Measurements from ENCODE around the gene CAT. TPM values are rescaled to one million over a fixed set of nuclear protein-coding genes. Genes with fewer than 3 reads are reported as not detected.

The CAT gene
- total RNA-seq, 1 donor from 2014 or later: 108 TPM

- DNase-seq (ENCODE audit: extremely low spot score in 2 of 2): no peak
- Histone ChIP-seq H3K27ac (no peak overlapping the region), H3K9me3 (no peaks in the 10 kb centered on the region), H3K4me3 (no peak overlapping the region), H3K4me1 (no peaks in the 10 kb centered on the region), H3K27me3 (no peaks in the 10 kb centered on the region), H3K36me3 (no peaks in the 10 kb centered on the region)
- intact Hi-C loops (cut with DNase I): no loop called here
- TF ChIP-seq CTCF (IDR thresholded peaks at IDR 0.05): no peak
- no peak for TF ChIP-seq POLR2A (IDR thresholded peaks at IDR 0.05)
- no peak for TF ChIP-seq POLR2AphosphoS5 (IDR thresholded peaks at IDR 0.05; ENCODE audit: insufficient read depth in 1 of 2, low read depth in 1 of 2)
These were observed 6.8 kb upstream of the CAT start for GRCh38 chr11:34431979-34432378.

- intact Hi-C loops (cut with DNase I): no loop called here
- no peak overlapping the region for H3K27ac ChIP-seq
- H3K27me3 ChIP-seq: no peaks in the 10 kb centered on the region
- no peaks in the 10 kb centered on the region for H3K9me3 ChIP-seq
- H3K36me3 ChIP-seq: no peaks in the 10 kb centered on the region
- TF ChIP-seq CTCF (IDR thresholded peaks at IDR 0.05) (no peak), POLR2AphosphoS5 (IDR thresholded peaks at IDR 0.05; ENCODE audit: insufficient read depth in 1 of 2, low read depth in 1 of 2) (no peak), POLR2A (IDR thresholded peaks at IDR 0.05) (no peak)
- H3K4me1 ChIP-seq: no peaks in the 10 kb centered on the region
- no peak overlapping the region for H3K4me3 ChIP-seq
- no peak for DNase-seq (ENCODE audit: extremely low spot score in 2 of 2)
These were observed 5.9 kb upstream of the CAT start for GRCh38 chr11:34432822-34433221.

GRCh38 chr11:34433899-34434298, 4.8 kb upstream of the CAT start:
- no peak for TF ChIP-seq CTCF (IDR thresholded peaks at IDR 0.05)
- no peak for TF ChIP-seq POLR2A (IDR thresholded peaks at IDR 0.05)
- no peak for TF ChIP-seq POLR2AphosphoS5 (IDR thresholded peaks at IDR 0.05; ENCODE audit: insufficient read depth in 1 of 2, low read depth in 1 of 2)
- no peak for DNase-seq (ENCODE audit: extremely low spot score in 2 of 2)

GRCh38 chr11:34437224-34438125, 1.3 kb upstream of the CAT start:
- Histone ChIP-seq H3K27me3 (no peaks in the 10 kb centered on the region), H3K27ac (peak overlapping the region; percentile 92)
- intact Hi-C loops (cut with DNase I): no loop called here

More at GRCh38 chr11:34433899-34434298, 4.8 kb upstream of the CAT start:
- Histone ChIP-seq H3K4me1 (no peaks in the 10 kb centered on the region), H3K36me3 (no peaks in the 10 kb centered on the region), H3K27ac (no peak overlapping the region), H3K4me3 (no peak overlapping the region), H3K9me3 (no peaks in the 10 kb centered on the region), H3K27me3 (no peaks in the 10 kb centered on the region)
- intact Hi-C loops (cut with DNase I): no loop called here

More at GRCh38 chr11:34437224-34438125, 1.3 kb upstream of the CAT start:
- peaks cover 26% of the 10 kb centered on the region for H3K4me1 ChIP-seq
- H3K36me3 ChIP-seq: no peaks in the 10 kb centered on the region
- TF ChIP-seq CTCF (IDR thresholded peaks at IDR 0.05): no peak
- no peak for TF ChIP-seq POLR2A (IDR thresholded peaks at IDR 0.05)
- TF ChIP-seq POLR2AphosphoS5 (IDR thresholded peaks at IDR 0.05; ENCODE audit: insufficient read depth in 1 of 2, low read depth in 1 of 2): no peak
- H3K4me3 ChIP-seq: peak overlapping the region; percentile 82 to 85
- no peaks in the 10 kb centered on the region for H3K9me3 ChIP-seq
- DNase-seq (ENCODE audit: extremely low spot score in 2 of 2): no peak

Data from vagina (tissue), 2 donors.